Osteocyte (in vitro differentiated cells): ENCODE measurements around the gene DDX52. TPM values are rescaled to one million over a fixed set of nuclear protein-coding genes. Genes with fewer than 3 reads are reported as not detected.

Experiments used
- DNase-seq: peaks from one replicate; pipeline ENCODE4 v3.0.0; 2021; ENCODE audit warnings: mixed read lengths; ENCODE audit not compliant: unreplicated experiment; ENCODE audit errors: extremely low spot score
- H3K27ac Mint-ChIP-seq: one replicate; pipeline ENCODE4 v1.8.0; 2021; ENCODE audit warnings: mild to moderate bottlenecking, mixed read lengths; ENCODE audit not compliant: unreplicated experiment
- H3K27me3 Mint-ChIP-seq: one replicate; pipeline ENCODE4 v1.8.0; 2021; ENCODE audit warnings: mixed read lengths; ENCODE audit not compliant: unreplicated experiment
- H3K36me3 Mint-ChIP-seq: one replicate; pipeline ENCODE4 v1.8.0; 2021; ENCODE audit warnings: mixed read lengths; ENCODE audit not compliant: unreplicated experiment
- H3K4me1 Mint-ChIP-seq: one replicate; pipeline ENCODE4 v1.8.0; 2021; ENCODE audit warnings: mixed read lengths; ENCODE audit not compliant: unreplicated experiment
- H3K4me3 Mint-ChIP-seq: one replicate; pipeline ENCODE4 v1.8.0; 2021; ENCODE audit warnings: mild to moderate bottlenecking, moderate library complexity, mixed read lengths; ENCODE audit not compliant: unreplicated experiment
- H3K9me3 Mint-ChIP-seq: one replicate; pipeline ENCODE4 v1.8.0; 2021; ENCODE audit warnings: mixed read lengths; ENCODE audit not compliant: unreplicated experiment
- microRNA-seq: library from miRNA; unstranded; fragments of <30 nt; microRNA quantifications from one replicate; pipeline ENCODE4 v1.1.0, GENCODE V29; 2020; ENCODE audit not compliant: unreplicated experiment
- total RNA-seq: library from RNA; stranded (reverse); gene quantifications from 2 replicates; pipeline ENCODE4 v1.2.1, GENCODE V29; 2021
- TF ChIP-seq, protein P1 (sequence below): fragments of 200-600 bp; sonication (generic); IDR thresholded peaks from 2 replicates; pipeline ENCODE4 v1.5.0; 2021; ENCODE audit warnings: antibody characterized with exemption, mild to moderate bottlenecking, moderate library complexity

The DDX52 gene
- total RNA-seq, 1 donor from 2014 or later = 46.4 TPM

DNA sequence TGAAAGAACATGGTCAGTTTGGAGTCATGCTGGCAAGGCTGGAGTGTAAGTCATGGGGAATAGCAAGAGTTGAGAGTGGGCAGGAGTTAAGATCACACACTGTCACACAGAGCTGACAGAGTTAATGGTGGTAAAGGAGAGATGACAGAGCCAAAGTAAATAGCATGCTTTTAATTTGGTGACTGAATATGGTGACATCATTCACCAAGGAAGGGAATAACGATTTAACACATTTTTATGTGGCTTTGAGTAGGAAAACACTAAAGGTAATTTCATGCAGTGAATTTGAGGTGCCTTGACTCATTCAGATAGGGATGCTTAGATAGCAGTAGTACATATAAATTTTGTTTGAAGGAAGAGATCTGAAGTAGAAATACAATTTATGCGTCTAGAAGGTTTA, 76.1 kb downstream of the DDX52 start:
- TF ChIP-seq, protein P1, sequence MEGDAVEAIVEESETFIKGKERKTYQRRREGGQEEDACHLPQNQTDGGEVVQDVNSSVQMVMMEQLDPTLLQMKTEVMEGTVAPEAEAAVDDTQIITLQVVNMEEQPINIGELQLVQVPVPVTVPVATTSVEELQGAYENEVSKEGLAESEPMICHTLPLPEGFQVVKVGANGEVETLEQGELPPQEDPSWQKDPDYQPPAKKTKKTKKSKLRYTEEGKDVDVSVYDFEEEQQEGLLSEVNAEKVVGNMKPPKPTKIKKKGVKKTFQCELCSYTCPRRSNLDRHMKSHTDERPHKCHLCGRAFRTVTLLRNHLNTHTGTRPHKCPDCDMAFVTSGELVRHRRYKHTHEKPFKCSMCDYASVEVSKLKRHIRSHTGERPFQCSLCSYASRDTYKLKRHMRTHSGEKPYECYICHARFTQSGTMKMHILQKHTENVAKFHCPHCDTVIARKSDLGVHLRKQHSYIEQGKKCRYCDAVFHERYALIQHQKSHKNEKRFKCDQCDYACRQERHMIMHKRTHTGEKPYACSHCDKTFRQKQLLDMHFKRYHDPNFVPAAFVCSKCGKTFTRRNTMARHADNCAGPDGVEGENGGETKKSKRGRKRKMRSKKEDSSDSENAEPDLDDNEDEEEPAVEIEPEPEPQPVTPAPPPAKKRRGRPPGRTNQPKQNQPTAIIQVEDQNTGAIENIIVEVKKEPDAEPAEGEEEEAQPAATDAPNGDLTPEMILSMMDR = no peak
- H3K36me3 Mint-ChIP-seq = peaks cover 48% of the 10 kb centered on the region
- no peaks in the 10 kb centered on the region for H3K27me3 Mint-ChIP-seq
- no peak overlapping the region for H3K27ac Mint-ChIP-seq
- H3K4me1 Mint-ChIP-seq = no peaks in the 10 kb centered on the region
- H3K9me3 Mint-ChIP-seq = no peaks in the 10 kb centered on the region
- DNase-seq = no peak
- H3K4me3 Mint-ChIP-seq = no peak overlapping the region

DNA sequence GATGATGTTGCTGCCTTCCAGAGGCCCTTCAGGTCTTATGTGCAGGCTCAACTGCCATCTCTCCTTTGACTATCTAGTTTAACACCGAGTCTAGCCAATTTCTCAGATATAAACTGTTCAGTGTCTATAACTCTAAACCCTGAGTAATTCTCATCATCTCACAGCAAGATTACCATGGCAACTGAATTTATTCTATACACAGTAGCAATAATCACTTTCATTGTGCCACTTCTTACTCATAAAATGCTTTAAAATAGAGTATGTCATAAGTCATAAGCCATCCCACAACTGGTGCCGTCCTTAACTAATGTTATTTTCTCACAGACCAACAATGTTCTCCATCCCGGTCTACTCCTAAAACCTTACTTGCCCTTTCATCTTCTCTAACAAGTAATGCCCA, 79.0 kb downstream of the DDX52 start:
- DNase-seq = no peak
- no peaks in the 10 kb centered on the region for H3K9me3 Mint-ChIP-seq
- no peak overlapping the region for H3K4me3 Mint-ChIP-seq
- H3K36me3 Mint-ChIP-seq = peaks cover 49% of the 10 kb centered on the region
- TF ChIP-seq, protein P1 = no peak
- no peaks in the 10 kb centered on the region for H3K4me1 Mint-ChIP-seq
- H3K27me3 Mint-ChIP-seq = no peaks in the 10 kb centered on the region
- no peak overlapping the region for H3K27ac Mint-ChIP-seq

DNA sequence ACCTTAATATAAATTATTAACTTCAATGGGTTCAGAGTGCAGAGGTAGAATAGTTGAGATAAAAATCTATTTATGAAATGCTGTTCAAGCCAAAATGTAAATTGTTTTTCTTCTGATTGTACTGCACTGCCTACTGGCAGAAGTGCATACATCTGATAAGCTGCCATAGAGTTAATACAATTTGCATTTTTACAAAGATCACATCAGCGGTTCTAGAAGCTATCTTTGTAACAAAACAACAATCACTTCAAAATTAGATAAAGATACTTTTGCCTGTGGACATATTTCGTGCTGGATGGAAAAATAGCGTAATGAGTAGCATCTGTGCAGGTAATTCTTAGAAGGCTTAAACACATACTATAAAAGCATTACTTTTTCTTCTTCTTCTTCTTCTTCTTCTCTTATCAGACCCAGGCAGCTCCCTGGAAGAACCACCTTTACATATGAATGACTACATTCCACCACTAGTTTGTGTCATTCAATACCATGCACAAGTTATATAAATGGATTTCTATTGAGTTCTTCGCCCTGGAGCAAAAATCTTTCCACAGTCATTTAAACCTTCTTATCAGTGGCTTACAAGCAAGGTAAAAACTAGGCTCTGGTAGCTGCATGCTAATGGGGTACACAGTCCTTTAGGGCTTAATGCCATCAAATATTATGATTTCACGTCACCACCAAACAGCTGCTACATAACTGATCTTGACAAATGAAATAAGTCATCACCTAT, 81.1 kb downstream of the DDX52 start:
- TF ChIP-seq, protein P1 = no peak
- no peak overlapping the region for H3K4me3 Mint-ChIP-seq
- DNase-seq = no peak
- no peaks in the 10 kb centered on the region for H3K9me3 Mint-ChIP-seq
- H3K36me3 Mint-ChIP-seq = peaks cover 48% of the 10 kb centered on the region
- no peaks in the 10 kb centered on the region for H3K4me1 Mint-ChIP-seq
- no peaks in the 10 kb centered on the region for H3K27me3 Mint-ChIP-seq
- H3K27ac Mint-ChIP-seq = no peak overlapping the region

Small RNAs within 50 kb of the gene (microRNA-seq; reads per million reads assigned to microRNA genes)
- gene MIR378J = not detected

Other genes starting within 250 kb of the DDX52 start
- 63.5 and 63.8 TPM in 2 replicates for gene ACACA, start 236.6 kb downstream of the DDX52 start, total RNA-seq
- 20.2 and 20.4 TPM in 2 replicates for gene TADA2A, start 236.6 kb downstream of the DDX52 start, total RNA-seq
- gene DUSP14, start 153.6 kb downstream of the DDX52 start, total RNA-seq = 34.4 and 35.7 TPM in 2 replicates
- gene SYNRG, start 34.0 kb downstream of the DDX52 start, total RNA-seq = 49.7 and 51.9 TPM in 2 replicates
- 7.3 and 8.1 TPM in 2 replicates for gene HNF1B, start 101.6 kb upstream of the DDX52 start, total RNA-seq